ENCODE data around the gene ETV6. TPM values are rescaled to one million over a fixed set of nuclear protein-coding genes. Genes with fewer than 3 reads are reported as not detected.
"Not testable (repeated sequence)": the region's sequence is repeated elsewhere in the genome, so short reads cannot be mapped to it uniquely, and the experiment has no call there.

ETV6 gene
- total RNA-seq = 9.9 and 16.1 TPM in 2 replicates

DNA sequence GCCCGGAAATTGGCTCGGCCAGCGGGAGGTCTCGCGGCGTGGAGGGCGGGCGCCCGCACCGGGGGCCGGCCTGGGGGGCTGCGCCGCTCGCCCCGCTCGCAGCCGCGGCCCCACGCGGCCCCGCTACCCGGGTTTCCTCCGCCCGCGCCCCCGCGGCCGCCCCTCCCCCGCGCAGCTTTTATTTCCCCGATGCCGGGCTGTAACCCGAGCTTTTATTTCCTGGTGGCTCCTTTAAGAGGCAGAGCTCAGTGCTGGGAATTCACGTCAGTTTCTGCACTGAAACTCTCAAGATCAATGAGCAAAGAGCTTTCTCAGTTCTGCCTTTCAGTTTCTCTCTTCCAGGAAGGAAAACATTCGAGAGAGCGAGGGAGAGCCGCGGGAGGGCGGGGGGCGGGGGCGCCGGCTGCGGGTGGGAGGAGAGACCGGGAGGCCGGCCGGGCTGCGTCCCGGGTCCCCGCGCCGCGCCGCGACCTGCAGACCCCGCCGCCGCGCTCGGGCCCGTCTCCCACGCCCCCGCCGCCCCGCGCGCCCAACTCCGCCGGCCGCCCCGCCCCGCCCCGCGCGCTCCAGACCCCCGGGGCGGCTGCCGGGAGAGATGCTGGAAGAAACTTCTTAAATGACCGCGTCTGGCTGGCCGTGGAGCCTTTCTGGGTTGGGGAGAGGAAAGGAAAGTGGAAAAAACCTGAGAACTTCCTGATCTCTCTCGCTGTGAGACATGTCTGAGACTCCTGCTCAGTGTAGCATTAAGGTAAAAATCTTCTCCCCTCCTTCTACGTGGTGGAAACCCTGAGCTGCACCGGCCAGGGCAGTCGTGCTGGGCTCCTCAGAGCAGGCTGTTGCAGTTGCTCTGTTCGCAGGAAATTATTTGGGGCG lies at the start of gene ETV6:
Gene ETV6, plus strand, starts transcription at position 262 of the 873 bp plus-strand sequence. Its CDS starts 454 bp downstream, at position 716.
- peak; percentile 90 for DNase-seq

DNA sequence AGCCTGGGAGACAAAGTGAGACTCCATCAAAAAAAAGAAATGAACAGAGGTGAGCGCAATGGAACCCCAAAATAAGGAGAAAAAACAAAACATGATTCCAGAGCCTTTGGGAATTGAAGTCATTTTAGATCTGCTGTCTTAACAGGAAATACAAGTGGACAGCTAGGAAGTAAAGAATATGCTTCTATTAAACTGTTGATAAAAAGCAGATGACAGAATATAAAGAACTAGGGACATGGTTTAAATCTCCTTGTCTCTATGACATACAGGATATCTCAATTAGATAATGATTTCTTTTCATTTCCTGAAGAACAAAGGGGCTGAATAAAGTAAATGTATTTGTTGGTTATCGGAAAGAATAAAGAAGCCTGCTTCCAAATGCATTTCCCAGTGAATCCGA lies 49.3 kb upstream of the ETV6 start:
- no peak for DNase-seq

DNA sequence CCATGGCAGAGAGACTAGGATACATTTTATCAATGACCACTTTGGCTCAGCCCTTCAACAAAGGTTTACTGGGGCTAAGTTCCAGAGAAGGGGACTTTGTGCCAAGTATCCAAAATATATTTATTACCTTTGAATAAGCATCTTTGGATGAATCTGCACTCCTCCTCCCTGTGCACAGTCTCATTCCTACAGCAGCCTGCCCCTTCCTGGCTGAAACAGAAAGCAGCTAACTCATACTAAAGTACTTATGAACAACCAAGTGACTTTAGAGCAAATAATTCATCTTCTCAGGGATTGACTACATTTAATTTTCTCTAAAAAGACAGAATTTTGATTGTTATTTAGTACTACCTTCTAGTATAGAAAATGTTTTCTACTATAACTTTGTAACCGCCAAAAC lies 47.8 kb upstream of the ETV6 start:
- no peak for DNase-seq

DNA sequence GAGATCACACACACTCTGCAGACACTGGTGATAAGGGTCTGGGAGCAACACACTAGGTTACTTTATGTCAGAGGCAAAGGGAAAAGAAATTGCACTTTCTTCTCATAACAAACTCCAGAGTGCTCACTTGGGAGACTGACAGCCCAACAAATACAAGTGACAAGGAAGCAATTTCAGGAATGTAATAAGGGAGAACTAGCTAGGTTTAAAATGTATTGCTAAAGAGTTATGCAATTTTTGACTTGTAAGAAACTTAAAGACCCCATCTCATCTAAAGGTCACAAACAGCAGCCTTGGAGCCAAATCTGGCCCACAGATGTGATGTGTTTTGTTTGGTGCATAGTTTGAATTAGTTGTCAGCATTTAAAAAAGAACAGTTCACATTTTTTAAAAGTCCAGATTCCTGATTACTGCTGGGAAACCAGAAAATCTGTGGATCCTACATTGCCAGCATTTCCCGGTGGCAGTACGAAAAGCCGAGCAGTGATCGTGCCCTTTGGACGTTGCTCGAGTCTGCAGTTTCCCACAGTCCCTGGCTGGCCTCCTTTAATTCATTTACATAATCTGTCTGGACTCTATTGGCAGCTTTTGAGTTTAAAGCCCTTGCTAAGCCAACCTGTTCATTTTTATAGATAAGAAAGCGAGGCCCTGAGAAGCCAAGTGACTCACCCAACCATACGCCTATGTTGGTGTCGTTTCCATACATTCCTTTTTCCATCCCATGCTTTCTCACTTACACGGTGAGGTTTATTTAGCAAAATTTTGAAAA lies 42.0 kb upstream of the ETV6 start:
- no peak for DNase-seq

DNA sequence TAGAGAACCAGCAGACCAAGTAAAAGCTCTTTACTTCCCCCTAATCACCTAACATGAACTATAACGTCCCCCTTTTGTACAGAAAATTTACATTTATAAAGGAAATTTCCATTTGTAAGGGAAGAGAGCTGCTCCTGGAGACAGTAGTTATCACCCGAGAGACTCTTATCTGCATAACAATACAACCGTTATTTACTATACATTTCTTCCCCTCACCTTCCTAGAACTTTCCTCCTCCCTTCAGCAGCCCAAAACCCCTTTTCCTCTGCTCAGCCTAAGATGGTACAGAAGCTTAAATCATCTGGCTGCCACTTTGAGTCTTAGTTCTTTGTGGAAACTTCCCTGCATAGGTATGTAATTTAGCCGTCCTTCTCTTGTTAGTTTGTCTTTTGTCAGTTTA lies 40.4 kb upstream of the ETV6 start:
- no peak for DNase-seq

DNA sequence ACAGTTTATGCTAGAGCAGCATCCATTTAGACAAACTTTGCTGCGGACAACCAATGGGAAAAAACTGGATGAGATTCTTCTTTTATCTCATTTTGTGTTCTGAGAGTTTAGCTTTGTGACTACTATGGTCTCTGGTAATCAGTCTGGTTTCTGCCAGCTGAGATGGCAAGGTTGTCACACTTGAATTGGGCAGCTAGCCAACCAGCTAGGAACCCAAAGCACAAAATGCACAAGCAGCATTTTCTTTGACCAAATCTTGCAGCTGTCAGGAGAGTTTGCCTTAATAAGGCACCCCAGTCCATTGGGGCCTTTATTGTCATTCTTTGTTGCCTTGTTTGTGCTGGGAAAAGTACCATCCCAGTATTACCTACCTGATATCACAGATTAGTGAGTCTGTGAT lies 34.0 kb upstream of the ETV6 start:
- DNase-seq = no peak

DNA sequence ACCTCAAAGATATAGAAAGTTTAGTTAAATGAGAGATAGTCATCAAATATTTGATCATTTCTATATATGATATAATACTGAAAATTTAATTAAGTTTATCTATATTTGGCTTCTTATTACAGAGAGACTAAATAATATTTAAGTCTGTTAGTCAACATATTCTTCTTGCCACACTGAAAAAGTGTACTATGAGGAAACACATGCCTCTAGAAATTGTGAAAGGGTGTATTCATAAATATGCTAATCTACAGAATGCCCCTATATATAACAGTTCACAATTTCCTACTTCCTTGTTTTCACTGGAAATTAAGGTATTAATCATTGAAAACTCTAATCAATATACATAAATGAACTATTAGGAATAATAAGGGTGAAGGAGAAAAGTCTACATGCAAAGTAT lies 31.4 kb upstream of the ETV6 start:
- DNase-seq = no peak

DNA sequence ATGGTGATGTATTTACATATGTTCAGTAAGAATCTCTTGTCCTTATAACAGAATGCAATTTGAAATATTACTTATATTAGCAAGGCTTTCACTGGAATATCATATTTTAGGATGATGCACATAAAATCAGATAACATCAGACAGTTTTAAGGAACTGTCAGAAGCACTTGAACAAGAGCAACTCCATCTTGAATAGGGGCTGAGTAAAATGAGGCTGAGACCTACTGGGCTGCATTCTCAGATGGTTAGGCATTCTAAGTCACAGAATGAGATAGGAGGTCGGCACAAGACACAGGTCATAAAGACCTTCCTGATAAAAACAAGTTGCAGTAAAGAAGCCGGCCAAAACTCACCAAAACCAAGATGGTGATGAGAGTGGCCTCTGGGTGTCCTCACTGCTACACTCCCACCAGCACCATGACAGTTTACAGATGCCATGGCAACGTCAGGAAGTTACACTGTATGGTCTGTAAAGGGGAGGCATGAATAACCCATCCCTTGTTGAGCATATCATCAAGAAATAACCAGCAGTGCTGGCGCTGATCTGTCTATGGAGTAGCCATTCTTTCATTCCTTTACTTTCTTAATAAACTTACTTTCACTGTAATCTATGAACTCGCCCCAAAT lies 27.6 kb upstream of the ETV6 start:
- DNase-seq = peak; percentile 56

DNA sequence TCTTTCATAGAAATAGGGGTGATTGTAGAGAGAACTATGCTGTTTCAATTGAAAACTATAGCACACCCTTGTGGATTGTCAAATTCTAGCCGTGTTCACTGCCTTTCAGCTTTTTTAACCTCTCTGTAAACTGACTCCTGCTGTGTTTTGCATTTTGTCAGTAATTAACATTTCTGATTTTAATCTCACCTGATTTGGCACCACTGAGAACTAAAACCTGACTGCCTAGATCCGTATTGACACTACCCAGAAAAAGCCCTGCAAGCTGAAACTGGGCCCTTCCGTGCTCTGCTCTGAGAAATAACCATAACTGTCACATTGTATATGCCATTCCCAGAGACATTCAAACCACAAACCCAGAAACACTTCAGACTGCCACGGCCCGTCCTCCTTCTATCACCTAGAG lies 26.6 kb upstream of the ETV6 start:
- DNase-seq = no peak

DNA sequence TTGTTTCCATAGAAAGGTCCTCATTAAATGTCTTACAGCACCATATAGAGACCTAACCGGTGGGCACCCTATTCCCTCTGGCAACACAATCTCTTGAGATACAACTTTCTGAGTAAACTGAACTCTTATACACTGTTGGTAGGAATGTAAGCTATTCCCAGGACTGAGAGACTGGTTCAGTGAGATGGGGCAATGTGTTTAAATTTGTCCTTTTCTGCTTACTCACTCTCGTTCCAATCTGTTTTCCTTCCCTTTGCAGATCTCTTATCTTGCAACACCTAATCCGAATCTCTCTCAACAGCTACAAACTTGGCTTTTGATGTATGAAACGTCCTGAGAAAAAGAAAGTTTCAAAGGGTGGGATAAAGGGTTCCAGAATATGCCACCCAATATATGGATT lies 26.1 kb upstream of the ETV6 start:
- no peak for DNase-seq

DNA sequence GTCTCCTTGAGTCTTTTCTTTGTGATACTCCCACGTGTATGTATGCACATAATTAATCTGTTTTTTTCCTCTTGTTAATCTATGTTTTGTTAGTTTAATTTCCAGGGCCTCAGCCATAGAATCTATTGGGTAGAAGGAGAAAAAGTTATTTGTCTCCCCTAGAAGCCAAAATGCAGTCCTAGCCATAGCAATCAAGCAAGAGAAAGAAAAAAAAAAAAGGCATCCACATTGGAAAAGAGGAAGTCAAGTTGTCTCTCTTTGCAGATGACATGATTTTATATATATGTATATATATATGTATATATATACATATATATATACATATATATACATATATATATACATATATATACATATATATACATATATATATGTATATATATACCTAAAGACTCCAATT lies 25.4 kb upstream of the ETV6 start:
- DNase-seq = no peak

DNA sequence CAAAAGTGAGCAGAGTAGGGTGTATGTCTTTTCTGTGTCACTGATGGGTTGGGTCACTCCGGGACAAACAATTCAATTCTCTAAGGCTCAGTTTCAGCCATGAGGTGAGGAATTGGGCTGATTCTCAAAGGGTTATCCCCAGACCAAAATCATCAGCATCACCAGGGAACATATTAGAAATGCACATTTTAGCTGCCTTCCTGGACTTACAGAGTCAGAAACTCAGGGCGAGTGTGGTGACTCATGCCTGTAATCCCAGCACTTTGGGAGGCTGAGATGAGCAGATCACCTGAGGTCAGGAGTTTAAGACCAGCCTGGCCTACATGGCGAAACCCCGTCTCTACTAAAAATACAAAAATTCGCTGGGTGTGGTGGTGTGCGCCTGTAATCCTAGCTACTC lies 21.8 kb upstream of the ETV6 start:
- not testable (repeated sequence) for DNase-seq

DNA sequence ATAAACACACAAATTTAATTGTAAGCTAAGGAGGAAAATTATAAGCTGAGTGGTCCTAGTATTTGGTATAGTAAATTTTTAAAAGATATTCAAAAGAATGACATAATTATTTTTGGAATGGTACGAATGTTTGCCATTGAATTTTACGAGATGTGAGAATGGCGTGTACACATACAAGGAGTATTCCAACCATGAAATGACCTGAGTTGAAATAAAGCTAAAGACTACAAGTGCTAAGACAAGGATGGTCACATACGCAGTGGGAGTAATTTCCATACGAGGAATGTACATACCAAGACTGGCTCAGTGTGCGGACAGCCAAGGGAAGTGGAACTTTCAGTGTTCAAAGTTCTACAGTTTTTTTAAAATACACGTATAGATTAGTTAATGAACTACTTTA lies 21.1 kb upstream of the ETV6 start:
- DNase-seq = no peak

DNA sequence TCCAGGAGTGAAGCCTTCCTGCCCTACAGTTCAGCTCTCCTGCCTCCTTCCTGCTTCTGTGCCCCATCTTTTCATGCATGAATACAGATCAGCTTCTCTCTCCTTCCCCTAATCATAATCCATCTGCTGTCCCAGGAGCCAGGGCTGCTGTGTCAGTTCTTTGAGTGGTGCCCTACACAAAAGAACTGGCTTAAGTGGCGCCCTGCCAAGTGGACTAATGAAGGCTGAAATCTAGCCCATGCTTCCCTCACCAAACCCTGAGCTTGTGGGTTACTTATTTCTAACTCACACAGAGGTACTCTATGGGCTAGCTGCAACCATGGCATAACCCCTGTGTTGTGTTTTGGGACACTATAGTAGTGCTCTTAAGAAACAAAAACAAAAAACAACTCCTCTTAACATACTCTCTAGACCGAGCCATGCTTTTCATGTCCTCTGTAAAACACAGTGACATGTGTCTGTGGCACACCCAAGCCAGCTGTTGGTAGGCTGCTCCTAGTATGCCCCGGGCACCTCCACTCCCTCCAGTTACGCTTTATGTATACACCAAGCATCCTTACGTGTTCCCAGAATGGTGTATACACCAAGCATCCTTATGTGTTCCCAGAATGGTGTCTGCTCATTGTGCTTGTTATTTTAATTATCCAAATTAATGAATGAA lies 19.3 kb upstream of the ETV6 start:
- no peak for DNase-seq

DNA sequence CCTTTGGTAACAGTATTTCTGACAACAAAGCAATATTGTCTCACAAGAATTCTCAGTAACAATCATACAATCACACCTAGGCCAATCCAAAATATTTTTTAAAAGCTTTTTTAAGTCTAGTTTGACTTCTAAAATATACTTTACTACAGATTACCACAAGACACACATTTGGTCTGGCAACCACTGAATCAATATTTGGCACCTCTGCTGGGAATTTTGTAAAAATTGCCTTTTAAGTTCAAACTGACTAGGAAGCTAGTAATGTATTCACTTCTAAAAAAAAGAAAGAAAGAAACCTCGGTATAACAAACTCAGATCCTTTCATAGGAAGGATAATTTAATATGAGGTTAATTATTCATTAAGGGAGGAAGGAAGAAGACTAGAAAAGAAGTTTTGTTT lies 18.2 kb upstream of the ETV6 start:
- DNase-seq = no peak

DNA sequence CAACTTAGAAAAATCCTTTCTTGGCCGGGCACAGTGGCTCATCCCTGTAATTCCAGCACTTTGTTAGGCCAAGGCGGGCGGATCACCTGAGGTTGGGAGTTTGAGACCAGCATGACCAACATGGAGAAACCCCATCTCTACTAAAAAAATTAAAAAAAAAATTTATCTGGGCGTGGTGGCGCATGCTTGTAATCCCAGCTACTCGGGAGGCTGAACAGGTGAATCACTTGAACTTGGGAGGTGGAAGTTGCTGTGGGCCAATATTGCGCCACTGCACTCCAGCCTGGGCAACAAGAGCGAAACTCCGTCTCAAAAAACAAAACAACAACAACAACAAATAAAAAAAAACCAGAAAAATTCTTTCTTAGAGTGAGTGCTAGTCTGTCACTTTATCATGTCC lies 17.6 kb upstream of the ETV6 start:
- not testable (repeated sequence) for DNase-seq

DNA sequence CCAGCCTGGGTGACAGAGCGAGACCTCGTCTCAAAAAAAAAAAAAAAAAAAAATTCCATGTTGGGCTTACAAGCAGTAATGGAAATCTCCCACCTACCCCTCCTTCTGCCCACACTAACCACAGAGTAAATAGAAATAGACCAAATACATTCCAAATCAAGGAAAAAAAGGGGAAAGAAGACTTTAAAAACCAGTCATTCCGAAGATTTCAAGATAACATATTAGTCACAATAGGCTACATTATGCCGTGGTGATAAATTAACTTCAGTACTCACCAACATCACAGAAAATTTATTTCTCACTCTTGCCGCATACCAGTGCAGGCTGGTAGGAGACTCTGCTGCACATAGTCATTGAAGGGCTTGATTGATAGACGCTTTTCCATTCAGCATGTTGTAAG lies 15.5 kb upstream of the ETV6 start:
- DNase-seq = no peak

DNA sequence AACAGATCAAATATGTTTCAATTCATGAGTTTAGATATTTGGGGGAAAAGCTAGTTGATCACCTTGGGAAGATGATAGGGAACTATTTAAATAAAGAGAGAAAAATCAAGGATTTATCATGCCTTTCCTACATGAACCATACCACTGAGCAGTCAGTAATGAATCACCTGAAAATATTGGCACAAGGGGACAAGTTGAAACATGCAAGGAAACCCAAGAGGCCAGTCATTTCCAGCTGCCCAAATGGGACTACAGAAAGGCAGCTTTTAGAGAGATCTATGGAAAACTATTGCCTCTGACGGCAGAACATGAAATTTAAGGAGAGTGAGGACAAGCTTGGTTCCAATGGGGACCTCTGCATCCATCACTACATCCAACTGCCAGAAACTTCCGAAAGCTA lies 14.1 kb upstream of the ETV6 start:
- DNase-seq = no peak

DNA sequence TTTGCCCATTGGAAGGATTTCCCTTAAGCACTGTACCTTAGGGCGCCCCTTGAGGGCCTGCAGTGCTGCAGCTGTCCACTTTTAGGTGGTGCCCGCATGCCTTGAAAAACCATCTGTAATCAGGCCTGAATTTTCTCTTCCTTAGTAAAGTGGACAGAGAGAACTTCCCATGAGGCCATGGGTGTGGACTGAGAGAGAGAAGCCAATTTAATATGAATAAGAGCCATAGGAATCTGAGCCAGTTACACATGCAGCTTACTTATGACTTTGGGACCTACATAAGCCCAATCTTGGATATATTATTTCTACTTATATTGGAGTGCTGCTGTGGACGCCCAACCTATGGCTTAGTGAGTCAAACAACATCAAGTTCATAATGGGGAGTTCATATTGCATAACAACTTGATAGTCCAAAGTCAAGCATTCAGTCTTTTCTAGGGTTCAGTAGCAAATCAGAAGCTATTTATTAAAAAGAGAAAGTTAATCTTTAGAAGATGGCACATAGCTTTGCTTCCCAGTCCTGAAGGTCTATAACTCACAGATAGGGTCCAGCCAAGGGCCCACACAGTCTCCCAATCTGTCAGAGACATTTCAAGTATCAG lies 11.1 kb upstream of the ETV6 start:
- DNase-seq = no peak

DNA sequence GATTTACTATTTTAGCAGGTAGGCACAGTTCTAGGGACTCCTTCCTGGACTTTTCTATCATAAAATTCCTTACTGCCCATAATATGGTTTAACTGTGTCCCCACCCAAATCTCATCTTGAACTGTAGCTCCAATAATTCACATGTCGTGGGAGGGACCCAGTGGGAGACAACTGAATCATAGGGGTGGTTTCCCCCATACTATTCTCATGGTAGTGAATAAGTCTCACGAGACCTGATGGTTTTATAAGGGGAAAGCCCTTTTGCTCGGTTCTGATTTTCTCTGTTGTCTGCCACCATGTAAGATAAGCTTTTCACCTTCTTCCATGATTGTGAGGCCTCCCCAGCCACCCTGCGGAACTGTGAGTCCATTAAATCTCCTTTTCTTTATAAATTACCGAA lies 10.0 kb upstream of the ETV6 start:
- DNase-seq = no peak

DNA sequence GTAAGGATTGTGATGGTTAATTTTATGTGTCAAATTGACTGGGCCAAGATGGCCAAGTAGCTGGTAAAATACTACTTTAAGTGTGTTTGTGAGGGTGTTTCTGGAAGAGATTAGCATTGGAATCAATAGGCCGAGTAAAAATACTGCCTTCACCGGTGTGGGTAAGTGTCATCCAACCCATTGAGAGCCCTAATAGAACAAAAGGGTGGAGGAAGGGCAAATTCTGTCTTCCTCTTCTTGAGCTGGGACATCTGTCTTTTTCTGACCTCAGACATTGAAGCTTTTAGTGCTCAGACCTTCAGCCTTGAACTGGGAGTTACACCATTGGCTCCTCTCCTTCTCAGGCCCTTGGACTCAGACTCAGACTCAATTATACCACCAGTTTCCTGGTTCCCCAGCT lies 8.0 kb upstream of the ETV6 start:
- DNase-seq = no peak

DNA sequence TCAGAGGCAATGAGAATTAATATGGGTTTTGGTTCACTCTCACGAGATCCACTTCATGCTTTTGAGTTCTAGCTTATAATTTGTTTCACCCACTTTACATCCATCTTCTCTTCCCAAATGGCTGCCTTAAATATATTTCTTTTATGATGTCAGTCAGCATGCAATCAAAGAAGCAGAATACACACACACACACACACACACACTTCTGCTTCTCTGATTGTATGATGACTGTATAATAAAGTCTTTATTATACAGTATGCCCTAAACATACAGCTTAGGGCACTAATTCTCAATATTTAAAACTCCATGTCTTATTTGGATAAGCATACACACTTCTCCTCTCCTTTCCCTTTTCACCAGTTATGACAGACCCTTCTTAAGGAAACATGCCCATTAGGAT lies 6.7 kb upstream of the ETV6 start:
- no peak for DNase-seq

DNA sequence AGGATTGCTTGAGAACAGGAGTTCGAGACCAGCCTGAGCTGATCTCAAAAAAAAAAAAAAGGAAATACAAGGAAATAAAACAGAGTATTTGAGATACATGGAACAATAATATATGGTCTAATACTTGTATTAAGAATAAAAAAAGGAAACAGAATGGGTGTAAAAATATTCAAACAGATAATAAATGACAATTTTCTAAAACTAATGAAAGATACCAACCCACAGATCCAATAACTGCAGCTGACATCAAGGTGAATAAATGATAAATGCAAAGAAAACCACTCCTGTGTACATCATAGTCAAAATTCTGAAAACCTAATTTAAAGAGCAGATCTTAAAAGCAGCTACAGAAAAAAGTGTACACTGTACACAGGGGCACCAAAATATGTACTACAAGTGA lies 4.1 kb upstream of the ETV6 start:
- no peak for DNase-seq
